A549 (cell line): Measurements from ENCODE around the gene SAP130. TPM values are rescaled to one million over a fixed set of nuclear protein-coding genes. Genes with fewer than 3 reads are reported as not detected.

Experiments used
- ATAC-seq, 2 experiments: fragments of 200-7000 bp in 1 of 2; fragments of >200 bp in 1 of 2; cut with Nextera tagmentation in 1 of 2; cut with Tn5 transposase in 1 of 2; 3 replicates each; pipeline versions ENCODE4 v1.8.0 to v1.9.1; 2018 to 2020; ENCODE audit warnings: mild to moderate bottlenecking in 1 of 2, moderate library complexity in 1 of 2
- CTCF ChIA-PET: fragments of 300-600 bp; sonication (Branson Sonifier 250); formaldehyde crosslinking; extraction: SDS; loops from one replicate; lab custom pipeline; 2021; ENCODE audit warnings: antibody characterized with exemption, inconsistent platforms; lab: Yijun Ruan, JAX
- POLR2A ChIA-PET: fragments of 350-600 bp; formaldehyde crosslinking; extraction: SDS; loops from one replicate; lab custom pipeline; 2021; ENCODE audit warnings: antibody characterized with exemption, inconsistent platforms; lab: Yijun Ruan, JAX
- DNase-seq, 2 experiments: peaks; one replicate each; pipeline versions ENCODE4 v3.0.0 to v3.0.0-alpha.2; 2011 to 2016; ENCODE audit warnings: low read depth in 1 of 2, low spot score in 1 of 2
- FAIRE-seq: peaks from 2 replicates; lab custom pipeline; 2011; peaks lifted over from hg19 to GRCh38; lab: Jason Lieb, UNC
- H3K27ac ChIP-seq, 2 experiments: fragments of >200 bp; sonication (Bioruptor Twin); formaldehyde crosslinking; 3 replicates each; pipeline ENCODE4 v1.5.1; 2016 to 2017
- H3K4me1 ChIP-seq: fragments of >200 bp; sonication (Bioruptor Twin); formaldehyde crosslinking; 3 replicates; pipeline ENCODE4 v1.6.1; 2016
- H3K4me2 ChIP-seq: fragments of >200 bp; sonication (Bioruptor Twin); formaldehyde crosslinking; 3 replicates; pipeline ENCODE4 v1.6.1; 2016
- H3K4me3 ChIP-seq: fragments of >200 bp; sonication (Bioruptor Twin); formaldehyde crosslinking; 3 replicates; pipeline ENCODE4 v1.5.1; 2016
- H3K9me3 ChIP-seq: fragments of >200 bp; sonication (Bioruptor Twin); formaldehyde crosslinking; 3 replicates; pipeline ENCODE4 v1.6.1; 2016
- BCL3 ChIP-seq: fragments of >200 bp; sonication (Bioruptor Twin); formaldehyde crosslinking; IDR thresholded peaks from 3 replicates; pipeline ENCODE4 v1.6.1; 2016
- CBX2 ChIP-seq: fragments of 200-600 bp; sonication (generic); IDR thresholded peaks from 2 replicates; pipeline ENCODE4 v1.6.1; 2016; ENCODE audit warnings: low read depth, mild to moderate bottlenecking, borderline replicate concordance
- CBX8 ChIP-seq: fragments of 200-600 bp; sonication (generic); IDR thresholded peaks from 2 replicates; pipeline ENCODE4 v1.6.1; 2016
- CEBPB ChIP-seq, 2 experiments: fragments of >200 bp in 1 of 2; sonication (Bioruptor Twin) in 1 of 2; formaldehyde crosslinking in 1 of 2; IDR thresholded peaks; 2 replicates each; pipeline ENCODE4 v1.6.1; 2012 to 2016
- ESRRA ChIP-seq: fragments of 150-350 bp; IDR thresholded peaks from 2 replicates; pipeline ENCODE4 v1.6.1; 2014; ENCODE audit warnings: mild to moderate bottlenecking, low read length, borderline replicate concordance
- FOSB ChIP-seq: fragments of 250-450 bp; sonication (Bioruptor Pico); IDR thresholded peaks from 2 replicates; pipeline ENCODE4 v1.5.0; 2020; ENCODE audit warnings: mild to moderate bottlenecking, moderate library complexity
- GATA3 ChIP-seq: IDR thresholded peaks from 2 replicates; pipeline ENCODE4 v1.6.1; 2012; ENCODE audit warnings: borderline replicate concordance
- JUN ChIP-seq, 2 experiments: fragments of >200 bp; sonication (Bioruptor Twin); formaldehyde crosslinking; IDR thresholded peaks; 2 replicates in 1 of 2; 3 replicates in 1 of 2; pipeline ENCODE4 v1.6.1; 2016 to 2017
- MYC ChIP-seq: IDR thresholded peaks from 2 replicates; pipeline ENCODE4 v1.6.1; 2012; ENCODE audit warnings: mild to moderate bottlenecking, inconsistent platforms, low read length, improper control_type of control experiment, borderline replicate concordance
- PHF8 ChIP-seq: fragments of 200-600 bp; sonication (generic); IDR thresholded peaks from 2 replicates; pipeline ENCODE4 v1.6.1; 2016; ENCODE audit warnings: low read depth, mild to moderate bottlenecking, antibody characterized with exemption, moderate library complexity, borderline replicate concordance
- RFX5 ChIP-seq: fragments of 450-650 bp; IDR thresholded peaks from 2 replicates; pipeline ENCODE4 v1.7.1; 2014; ENCODE audit warnings: antibody characterized with exemption, mild to moderate bottlenecking, moderate library complexity
- RNF2 ChIP-seq: fragments of 200-600 bp; sonication (generic); IDR thresholded peaks from 2 replicates; pipeline ENCODE4 v1.6.1; 2016; ENCODE audit warnings: low read depth, mild to moderate bottlenecking, antibody characterized with exemption, moderate library complexity, borderline replicate concordance
- USF2 ChIP-seq: fragments of 450-650 bp; IDR thresholded peaks from 2 replicates; pipeline ENCODE4 v1.6.1; 2014; ENCODE audit warnings: antibody characterized with exemption
- ZFP36 ChIP-seq: fragments of 450-650 bp; IDR thresholded peaks from 2 replicates; pipeline ENCODE4 v1.6.1; 2014; ENCODE audit warnings: borderline replicate concordance; ENCODE audit not compliant: partially characterized antibody
- ZSCAN20 ChIP-seq: fragments of 250-450 bp; sonication (Bioruptor Pico); IDR thresholded peaks from 2 replicates; pipeline ENCODE4 v1.8.0; 2022; ENCODE audit warnings: mild to moderate bottlenecking, moderate library complexity
- WGBS: methylation state at CpG from one replicate; pipeline ENCODE4 v1.1.6; 2017; ENCODE audit errors: missing lambda C conversion rate; 5-methylcytosine and 5-hydroxymethylcytosine counted together
- polyA plus RNA-seq, 4 experiments: library from polyadenylated mRNA; depleted of rRNA in 3 of 4; stranded (reverse); fragments of >200 nt; fragmentation: RNase III in 1 of 4; extraction: RNeasy Plus Mini Kit Qiagen cat#74134 plus additional on column Dnase treatment in 1 of 4; gene quantifications; 2 replicates in 3 of 4; 3 replicates in 1 of 4; pipeline ENCODE4 v1.2.3, GENCODE V29; 2011 to 2017
- TF ChIP-seq, protein P1 (sequence below): IDR thresholded peaks from 2 replicates; pipeline ENCODE4 v1.6.1; 2012
- TF ChIP-seq, protein P2 (sequence below): fragments of 200-600 bp; sonication (generic); IDR thresholded peaks from 2 replicates; pipeline ENCODE4 v1.6.1; 2016; ENCODE audit warnings: antibody characterized with exemption, mild to moderate bottlenecking, moderate library complexity
- TF ChIP-seq, protein P3 (sequence below): IDR thresholded peaks from 2 replicates; pipeline ENCODE4 v1.6.1; 2012; ENCODE audit warnings: low read depth, borderline replicate concordance

Gene SAP130
- polyA plus RNA-seq, 2 of the 4 experiments (the other 2 are of a cell fraction) = 13.9 to 15.1 TPM

GRCh38 chr2:128016620-128017019 is 11.2 kb downstream of the SAP130 start:
- Histone ChIP-seq H3K4me2 (no peak overlapping the region), H3K4me3 (no peak overlapping the region), H3K27ac (no peak overlapping the region), H3K4me1 (no peaks in the 10 kb centered on the region), H3K9me3 (no peaks in the 10 kb centered on the region)
- FAIRE-seq = no peak
- TF ChIP-seq ZSCAN20 (CRISPR knock-in tag) (no peak), BCL3 (no peak), RFX5 (no peak), RNF2 (no peak), CBX8 (no peak), USF2 (no peak), GATA3 (no peak), PHF8 (no peak), ZFP36 (no peak), MYC (no peak), ESRRA (no peak), JUN (IDR thresholded peaks at IDR 0.05) (no peak)
- TF ChIP-seq, protein P1, sequence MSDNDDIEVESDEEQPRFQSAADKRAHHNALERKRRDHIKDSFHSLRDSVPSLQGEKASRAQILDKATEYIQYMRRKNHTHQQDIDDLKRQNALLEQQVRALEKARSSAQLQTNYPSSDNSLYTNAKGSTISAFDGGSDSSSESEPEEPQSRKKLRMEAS = no peak
- TF ChIP-seq, protein P2, sequence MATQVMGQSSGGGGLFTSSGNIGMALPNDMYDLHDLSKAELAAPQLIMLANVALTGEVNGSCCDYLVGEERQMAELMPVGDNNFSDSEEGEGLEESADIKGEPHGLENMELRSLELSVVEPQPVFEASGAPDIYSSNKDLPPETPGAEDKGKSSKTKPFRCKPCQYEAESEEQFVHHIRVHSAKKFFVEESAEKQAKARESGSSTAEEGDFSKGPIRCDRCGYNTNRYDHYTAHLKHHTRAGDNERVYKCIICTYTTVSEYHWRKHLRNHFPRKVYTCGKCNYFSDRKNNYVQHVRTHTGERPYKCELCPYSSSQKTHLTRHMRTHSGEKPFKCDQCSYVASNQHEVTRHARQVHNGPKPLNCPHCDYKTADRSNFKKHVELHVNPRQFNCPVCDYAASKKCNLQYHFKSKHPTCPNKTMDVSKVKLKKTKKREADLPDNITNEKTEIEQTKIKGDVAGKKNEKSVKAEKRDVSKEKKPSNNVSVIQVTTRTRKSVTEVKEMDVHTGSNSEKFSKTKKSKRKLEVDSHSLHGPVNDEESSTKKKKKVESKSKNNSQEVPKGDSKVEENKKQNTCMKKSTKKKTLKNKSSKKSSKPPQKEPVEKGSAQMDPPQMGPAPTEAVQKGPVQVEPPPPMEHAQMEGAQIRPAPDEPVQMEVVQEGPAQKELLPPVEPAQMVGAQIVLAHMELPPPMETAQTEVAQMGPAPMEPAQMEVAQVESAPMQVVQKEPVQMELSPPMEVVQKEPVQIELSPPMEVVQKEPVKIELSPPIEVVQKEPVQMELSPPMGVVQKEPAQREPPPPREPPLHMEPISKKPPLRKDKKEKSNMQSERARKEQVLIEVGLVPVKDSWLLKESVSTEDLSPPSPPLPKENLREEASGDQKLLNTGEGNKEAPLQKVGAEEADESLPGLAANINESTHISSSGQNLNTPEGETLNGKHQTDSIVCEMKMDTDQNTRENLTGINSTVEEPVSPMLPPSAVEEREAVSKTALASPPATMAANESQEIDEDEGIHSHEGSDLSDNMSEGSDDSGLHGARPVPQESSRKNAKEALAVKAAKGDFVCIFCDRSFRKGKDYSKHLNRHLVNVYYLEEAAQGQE = no peak
- POLR2A ChIA-PET = no interaction called here
- ATAC-seq = no peak
- CTCF ChIA-PET = interaction anchor here (0.8 kb wide), 1 partner anchor 8 kb away, joined by 4 read pairs; no protein-coding TSS in a partner anchor
- 84% methylated on average over 2 of the region's 2 CpGs for WGBS
- no peak for DNase-seq

GRCh38 chr2:128012698-128013097 is 15.2 kb downstream of the SAP130 start:
- 92% methylated on average over 3 of the region's 3 CpGs for WGBS
- ATAC-seq = no peak

More at GRCh38 chr2:128012698-128013097, 15.2 kb downstream of the SAP130 start:
- Histone ChIP-seq H3K27ac (no peak overlapping the region), H3K4me3 (no peak overlapping the region), H3K9me3 (no peaks in the 10 kb centered on the region), H3K4me1 (no peaks in the 10 kb centered on the region), H3K4me2 (no peak overlapping the region)
- TF ChIP-seq CEBPB (IDR thresholded peaks at IDR 0.05) (no peak), CBX2 (no peak), BCL3 (no peak), ZFP36 (no peak), FOSB (no peak)
- TF ChIP-seq, protein P3, sequence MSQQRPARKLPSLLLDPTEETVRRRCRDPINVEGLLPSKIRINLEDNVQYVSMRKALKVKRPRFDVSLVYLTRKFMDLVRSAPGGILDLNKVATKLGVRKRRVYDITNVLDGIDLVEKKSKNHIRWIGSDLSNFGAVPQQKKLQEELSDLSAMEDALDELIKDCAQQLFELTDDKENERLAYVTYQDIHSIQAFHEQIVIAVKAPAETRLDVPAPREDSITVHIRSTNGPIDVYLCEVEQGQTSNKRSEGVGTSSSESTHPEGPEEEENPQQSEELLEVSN = no peak
- ChIA-PET POLR2A (no interaction called here), CTCF (interaction anchor here (0.6 kb wide), 1 partner anchor 55 kb away, joined by 3 read pairs; no protein-coding TSS in a partner anchor)
- FAIRE-seq (no peak), DNase-seq (no peak)
